ENCODE results near the gene SND1. TPM values are rescaled to one million over a fixed set of nuclear protein-coding genes. Genes with fewer than 3 reads are reported as not detected.

Gene SND1
- total and polyA plus RNA-seq, 2 of the 4 experiments (the other 2 are of a cell fraction) = 154 to 294 TPM

- Histone ChIP-seq H4K5ac (ENCODE audit: low read depth, low read length) (no peak overlapping the region), H3K79me1 (ENCODE audit: low read depth in 1 of 2, low read length in 2 of 2) (peaks cover 40 to 64% of the 10 kb centered on the region in 2 experiments), H3K14ac (replicated peaks; ENCODE audit: low read depth, low read length) (no peak overlapping the region), H3K36me3 (ENCODE audit: control insufficient read depth, insufficient read depth, low read length) (no peaks in the 10 kb centered on the region), H2AK9ac (replicated peaks; ENCODE audit: low read depth, low read length, poor library complexity) (no peak overlapping the region), H3K27me3 (ENCODE audit: control insufficient read depth, insufficient read depth, low read length) (no peaks in the 10 kb centered on the region), H3K4me1 (ENCODE audit: control insufficient read depth, insufficient read depth, low read length) (peaks cover 2% of the 10 kb centered on the region; the same call in 1 of the 2 replicates), H4K8ac (ENCODE audit: low read depth in 2 of 2, low read length in 2 of 2) (no peak overlapping the region), H3K23ac (ENCODE audit: low read depth, low read length) (no peak overlapping the region), H3K4me3 (ENCODE audit: insufficient read depth, low read depth, low read length) (no peak overlapping the region), H3K18ac (ENCODE audit: low read depth, low read length) (no peak overlapping the region), H3K9me1 (ENCODE audit: insufficient read depth, low read length) (peaks cover 2% of the 10 kb centered on the region), H2BK20ac (ENCODE audit: low read depth, low read length) (no peak overlapping the region), H3K9me3 (ENCODE audit: control insufficient read depth, insufficient read depth, low read length) (no peaks in the 10 kb centered on the region), H3K4ac (ENCODE audit: low read depth, low read length) (no peak overlapping the region), H2AFZ (replicated peaks; ENCODE audit: low read length, poor library complexity) (no peak overlapping the region), H2BK5ac (ENCODE audit: low read depth, low read length, poor library complexity, severe bottlenecking) (no peak overlapping the region), H2BK15ac (ENCODE audit: low read depth, low read length) (no peak overlapping the region), H2BK120ac (ENCODE audit: low read depth, low read length) (no peak overlapping the region), H3K4me2 (ENCODE audit: low read depth, low read length) (no peak overlapping the region), H3K56ac (ENCODE audit: extremely low read depth, insufficient read depth, low read length) (no peak overlapping the region), H3K9ac (ENCODE audit: low read depth, low read length) (no peak overlapping the region), H4K91ac (ENCODE audit: insufficient read depth, low read depth, low read length) (no peak overlapping the region), H3K27ac (ENCODE audit: insufficient read depth, low read length) (no peak overlapping the region), H2AK5ac (ENCODE audit: low read depth, low read length) (no peak overlapping the region), H4K20me1 (ENCODE audit: insufficient read depth, low read length) (peaks cover 60% of the 10 kb centered on the region)
- ATAC-seq (ENCODE audit: low read depth) (no peak), DNase-seq (no peak)
- POLR2A ChIA-PET (ENCODE audit: unreplicated experiment) = no interaction called here
- dilution Hi-C loops (cut with HindIII; ENCODE audit: low sequenced_read_pairs, unreplicated experiment) = no loop called here
- no CpG with 5 or more reads among the region's 8 CpGs for WGBS, 2 experiments (ENCODE audit: extremely low coverage in 2 of 2, insufficient read length in 1 of 2)
- no TSS peak for BruUV-seq (replicated peaks)
- in situ Hi-C loops (cut with MboI; ENCODE audit: low sequenced_read_pairs) = no loop called here
- TF ChIP-seq RCOR1 (IDR thresholded peaks at IDR 0.05; ENCODE audit: insufficient replicate concordance, low read length) (no peak), CEBPB (IDR thresholded peaks at IDR 0.05; ENCODE audit: low read depth, low read length) (0 out of 2 replicates have a peak, but pooled peaks have one; percentile 13)
- intact Hi-C loops (cut with micrococcal nuclease) = no loop called here
- CTCF ChIA-PET = interaction anchor here (0.6 to 1.4 kb wide), 2 partner anchors 16 to 210 kb away, joined by 5 to 6 read pairs; no protein-coding TSS in a partner anchor
These were observed 266.1 kb downstream of the SND1 start for GRCh38 chr7:127918130-127918529.
